Testis (tissue), 3 donors: ENCODE data around the gene CELF2. TPM values are rescaled to one million over a fixed set of nuclear protein-coding genes. Genes with fewer than 3 reads are reported as not detected.

Source experiments
- DNase-seq: peaks from one replicate; pipeline ENCODE4 v3.0.0-alpha.2; 2019
- H3K27ac ChIP-seq, 2 donors: fragments of 200-600 bp; sonication (generic); one replicate each; pipeline ENCODE4 v1.5.1; 2019
- H3K27me3 ChIP-seq: fragments of 200-600 bp; sonication (generic); one replicate; pipeline ENCODE4 v1.5.1; 2019
- H3K36me3 ChIP-seq: fragments of 200-600 bp; sonication (generic); one replicate; pipeline ENCODE4 v1.5.1; 2017; ENCODE audit warnings: low read depth; ENCODE audit errors: missing control alignments
- H3K4me1 ChIP-seq: fragments of 200-600 bp; sonication (generic); one replicate; pipeline ENCODE4 v1.5.1; 2019
- H3K4me3 ChIP-seq, 2 donors: fragments of 200-600 bp; sonication (generic); one replicate each; pipeline ENCODE4 v1.5.1; 2017 to 2019
- H3K9me3 ChIP-seq: fragments of 200-600 bp; sonication (generic); one replicate; pipeline ENCODE4 v1.5.1; 2017
- POLR2A ChIP-seq: fragments of 450-650 bp; IDR thresholded peaks from one replicate; pipeline ENCODE4 v1.6.1; 2017; ENCODE audit warnings: antibody characterized with exemption, mild to moderate bottlenecking, moderate library complexity
- WGBS, 2 donors: methylation state at CpG; one replicate each; pipeline ENCODE4 v1.1.5; 2018; 5-methylcytosine and 5-hydroxymethylcytosine counted together
- intact Hi-C: fragments of 100-400 bp; cut with DNase I; formaldehyde crosslinking; loops from one replicate; pipeline ENCODE4 v1.15.1; 2023; ENCODE audit warnings: low total_unique reads
- polyA plus RNA-seq: library from polyadenylated mRNA; stranded (reverse); fragments of 350-450 nt; fragmentation: Illumina TruSeq; extraction: RNeasy Lipid Tissue Mini Kit (QIAGEN cat#74804); gene quantifications from one replicate; pipeline ENCODE4 v1.2.3, GENCODE V29; 2014; ENCODE audit warnings: low read depth, low replicate concordance; ENCODE audit not compliant: insufficient read depth
- total RNA-seq, 2 donors: library from RNA; depleted of rRNA; stranded (reverse); fragments of >200 nt; gene quantifications; one replicate each; pipeline ENCODE4 v1.2.3, GENCODE V29; 2016
- TF ChIP-seq, protein P1 (sequence below), 3 experiments: fragments of 450-650 bp in 2 of 3; fragments of 200-600 bp in 1 of 3; sonication (generic) in 1 of 3; IDR thresholded peaks; one replicate each; pipeline ENCODE4 v1.5.1; 2016 to 2019; ENCODE audit warnings: antibody characterized with exemption in 3 of 3, mild to moderate bottlenecking in 2 of 3, moderate library complexity in 1 of 3

Gene CELF2
- total and polyA plus RNA-seq, 3 donors from 2014 or later = 17.5 to 41.6 (median 27.8) TPM

DNA sequence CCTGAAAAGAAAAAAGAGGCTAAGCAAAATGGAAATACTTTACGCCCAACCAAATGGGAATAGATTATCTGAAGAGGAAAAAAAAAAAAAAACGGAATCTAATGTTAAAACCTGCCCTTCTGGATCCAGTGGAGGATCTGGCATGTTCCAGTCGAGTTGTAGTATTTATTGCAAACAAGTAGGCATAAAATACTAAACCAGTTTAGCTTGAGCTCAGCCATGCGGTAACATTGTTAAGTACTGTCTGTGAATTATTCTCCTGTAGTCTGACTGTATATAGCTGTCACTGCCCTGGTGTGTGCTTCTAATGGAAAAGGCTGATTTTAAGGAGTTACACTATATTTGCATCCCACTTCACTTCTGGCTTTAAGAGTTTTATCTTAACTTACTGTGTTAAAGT is 40.3 kb downstream of the CELF2 start:
- DNase-seq = no peak
- Histone ChIP-seq H3K4me1 (no peaks in the 10 kb centered on the region), H3K27me3 (no peaks in the 10 kb centered on the region), H3K36me3 (no peaks in the 10 kb centered on the region), H3K27ac (no peak overlapping the region), H3K9me3 (no peaks in the 10 kb centered on the region), H3K4me3 (no peak overlapping the region)
- TF ChIP-seq, protein P1, sequence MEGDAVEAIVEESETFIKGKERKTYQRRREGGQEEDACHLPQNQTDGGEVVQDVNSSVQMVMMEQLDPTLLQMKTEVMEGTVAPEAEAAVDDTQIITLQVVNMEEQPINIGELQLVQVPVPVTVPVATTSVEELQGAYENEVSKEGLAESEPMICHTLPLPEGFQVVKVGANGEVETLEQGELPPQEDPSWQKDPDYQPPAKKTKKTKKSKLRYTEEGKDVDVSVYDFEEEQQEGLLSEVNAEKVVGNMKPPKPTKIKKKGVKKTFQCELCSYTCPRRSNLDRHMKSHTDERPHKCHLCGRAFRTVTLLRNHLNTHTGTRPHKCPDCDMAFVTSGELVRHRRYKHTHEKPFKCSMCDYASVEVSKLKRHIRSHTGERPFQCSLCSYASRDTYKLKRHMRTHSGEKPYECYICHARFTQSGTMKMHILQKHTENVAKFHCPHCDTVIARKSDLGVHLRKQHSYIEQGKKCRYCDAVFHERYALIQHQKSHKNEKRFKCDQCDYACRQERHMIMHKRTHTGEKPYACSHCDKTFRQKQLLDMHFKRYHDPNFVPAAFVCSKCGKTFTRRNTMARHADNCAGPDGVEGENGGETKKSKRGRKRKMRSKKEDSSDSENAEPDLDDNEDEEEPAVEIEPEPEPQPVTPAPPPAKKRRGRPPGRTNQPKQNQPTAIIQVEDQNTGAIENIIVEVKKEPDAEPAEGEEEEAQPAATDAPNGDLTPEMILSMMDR (IDR thresholded peaks at IDR 0.05) = no peak
- TF ChIP-seq POLR2A = no peak
- intact Hi-C loops = no loop called here
- 64 to 83% methylated on average over 4 of the region's 4 CpGs for whole genome bisulfite sequencing, 2 donors

DNA sequence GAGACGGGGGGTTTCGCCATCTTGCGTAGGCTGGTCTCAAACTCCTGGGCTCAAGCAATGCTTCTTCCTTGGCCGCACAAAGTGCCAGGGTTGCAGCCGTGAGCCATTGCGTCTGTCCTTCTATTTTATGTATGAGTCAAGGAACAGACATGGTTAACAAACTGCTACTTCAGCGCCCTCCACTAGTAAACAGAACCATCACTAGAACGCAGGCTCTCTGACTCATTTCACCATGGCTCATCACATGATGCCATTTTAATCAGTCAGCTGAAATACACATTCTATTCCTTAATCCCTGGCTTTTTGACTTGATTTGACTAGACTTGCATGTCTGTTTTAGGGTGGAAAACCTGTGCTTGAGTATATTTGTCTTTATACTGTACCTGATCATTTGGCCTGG is 41.3 kb downstream of the CELF2 start:
- intact Hi-C loops = no loop called here
- Histone ChIP-seq H3K4me1 (no peaks in the 10 kb centered on the region), H3K9me3 (no peaks in the 10 kb centered on the region), H3K27ac (no peak overlapping the region), H3K36me3 (no peaks in the 10 kb centered on the region), H3K27me3 (no peaks in the 10 kb centered on the region), H3K4me3 (no peak overlapping the region)
- 91 to 96% methylated on average over 8 of the region's 8 CpGs for WGBS, 2 donors
- no peak for DNase-seq
- no peak for TF ChIP-seq POLR2A
- TF ChIP-seq, protein P1 (IDR thresholded peaks at IDR 0.05) = no peak

DNA sequence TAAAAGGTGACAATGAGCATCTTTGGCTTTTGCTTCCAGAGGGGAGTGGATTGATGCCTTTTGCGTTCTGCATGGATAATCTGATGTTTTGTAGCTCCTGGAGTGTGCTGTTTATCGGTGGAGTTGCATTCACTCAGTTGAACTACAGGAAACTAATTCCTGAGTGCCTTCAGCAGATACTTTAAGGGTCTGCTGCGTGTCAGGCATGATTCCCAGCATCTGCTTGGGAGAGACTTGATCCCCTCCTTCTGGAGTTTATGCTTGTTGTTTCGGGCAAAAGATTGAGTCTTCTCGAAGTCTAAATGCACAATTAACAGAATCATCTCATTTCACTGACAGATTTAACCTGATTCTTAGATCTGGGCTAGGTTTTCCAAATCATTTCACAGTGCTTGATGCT is 46.2 kb downstream of the CELF2 start:
- no peak for DNase-seq
- intact Hi-C loops = no loop called here
- Histone ChIP-seq H3K36me3 (no peaks in the 10 kb centered on the region), H3K9me3 (no peaks in the 10 kb centered on the region), H3K4me3 (no peak overlapping the region), H3K27ac (no peak overlapping the region), H3K27me3 (no peaks in the 10 kb centered on the region), H3K4me1 (no peaks in the 10 kb centered on the region)
- 78 to 81% methylated on average over 4 to 5 of the region's 5 CpGs for WGBS, 2 donors
- no peak for TF ChIP-seq POLR2A
- TF ChIP-seq, protein P1 (IDR thresholded peaks at IDR 0.05) = no peak

DNA sequence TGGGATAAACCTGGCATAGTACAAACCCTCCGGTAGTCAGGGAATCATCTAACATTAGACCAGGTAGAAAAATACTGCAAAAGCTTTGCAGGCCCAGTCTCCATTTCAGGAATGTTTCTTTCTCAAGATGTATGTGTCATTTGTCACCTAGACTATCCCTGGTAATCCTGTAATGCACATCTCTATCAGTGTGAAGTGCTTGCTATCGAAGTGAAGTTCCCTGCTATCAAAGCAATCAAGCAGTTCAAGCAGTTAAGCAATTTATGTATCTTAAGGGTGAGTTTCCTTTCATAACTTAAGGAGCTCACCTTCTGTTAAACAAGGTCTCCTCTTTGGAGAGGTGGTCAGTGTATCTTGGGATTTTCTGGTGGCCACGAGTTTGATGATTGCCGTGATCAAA is 47.2 kb downstream of the CELF2 start:
- TF ChIP-seq POLR2A = no peak
- TF ChIP-seq, protein P1 (IDR thresholded peaks at IDR 0.05) = no peak
- H3K4me1 ChIP-seq = no peaks in the 10 kb centered on the region
- no peaks in the 10 kb centered on the region for H3K9me3 ChIP-seq
- no peaks in the 10 kb centered on the region for H3K27me3 ChIP-seq
- H3K4me3 ChIP-seq = no peak overlapping the region
- H3K36me3 ChIP-seq = no peaks in the 10 kb centered on the region
- no peak for DNase-seq
- H3K27ac ChIP-seq = no peak overlapping the region
- intact Hi-C loops = no loop called here
- 94 to 98% methylated on average over 4 of the region's 4 CpGs for WGBS, 2 donors

DNA sequence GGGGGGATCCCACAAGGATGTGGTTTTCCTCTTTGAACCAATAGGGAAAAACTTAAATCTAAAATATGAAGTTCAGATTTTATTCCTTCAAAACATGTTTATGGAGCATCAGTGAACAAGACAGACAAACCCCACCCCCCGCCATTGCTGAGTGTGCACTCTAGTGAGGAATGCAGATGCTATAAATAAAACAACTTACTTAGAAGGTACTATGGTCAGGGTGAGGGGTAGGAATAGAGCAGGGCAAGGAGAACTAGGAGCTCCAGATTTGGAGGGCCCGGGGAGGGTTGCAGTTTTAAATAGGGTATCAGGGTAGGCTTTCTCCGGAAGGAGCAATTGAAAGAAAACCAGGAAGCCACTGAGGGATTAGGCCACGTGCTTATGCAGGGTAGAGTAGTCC is 47.9 kb downstream of the CELF2 start:
- H3K9me3 ChIP-seq = no peaks in the 10 kb centered on the region
- intact Hi-C loops = no loop called here
- no peaks in the 10 kb centered on the region for H3K36me3 ChIP-seq
- no peak overlapping the region for H3K27ac ChIP-seq
- WGBS, 2 donors = 91 to 95% methylated on average over 4 of the region's 4 CpGs
- no peak for DNase-seq
- TF ChIP-seq, protein P1 (IDR thresholded peaks at IDR 0.05) = no peak
- TF ChIP-seq POLR2A = no peak
- H3K27me3 ChIP-seq = no peaks in the 10 kb centered on the region
- no peaks in the 10 kb centered on the region for H3K4me1 ChIP-seq
- no peak overlapping the region for H3K4me3 ChIP-seq
